ENCODE results near the gene MADD. TPM values are rescaled to one million over a fixed set of nuclear protein-coding genes. Genes with fewer than 3 reads are reported as not detected.

MADD gene
- total RNA-seq, 1 donor from 2014 or later: 53.7 TPM

GRCh38 chr11:47239852-47240251, 30.1 kb upstream of the MADD start:
- no peak for TF ChIP-seq CTCF (IDR thresholded peaks at IDR 0.05)
- Histone ChIP-seq H3K4me3 (no peak overlapping the region), H3K36me3 (peaks cover 81% of the 10 kb centered on the region), H3K27me3 (ENCODE audit: low read depth) (no peaks in the 10 kb centered on the region), H3K9me3 (no peaks in the 10 kb centered on the region), H3K27ac (no peak overlapping the region), H3K4me1 (peaks cover 22% of the 10 kb centered on the region)
- intact Hi-C loops (cut with DNase I): no loop called here
- ATAC-seq (no peak), DNase-seq (no peak)

GRCh38 chr11:47241841-47242301, 28.1 kb upstream of the MADD start:
- intact Hi-C loops (cut with DNase I): no loop called here
- TF ChIP-seq CTCF (IDR thresholded peaks at IDR 0.05): no peak
- Histone ChIP-seq H3K4me1 (peaks cover 31% of the 10 kb centered on the region), H3K9me3 (no peaks in the 10 kb centered on the region), H3K27ac (peak overlapping the region; percentile 24), H3K27me3 (ENCODE audit: low read depth) (no peaks in the 10 kb centered on the region), H3K36me3 (peaks cover 90% of the 10 kb centered on the region), H3K4me3 (no peak overlapping the region)
- ATAC-seq (peak; percentile 20 to 56), DNase-seq (no peak)

- peaks cover 85% of the 10 kb centered on the region for H3K36me3 ChIP-seq
Observed at GRCh38 chr11:47242596-47243192, 27.2 kb upstream of the MADD start.

GRCh38 chr11:47243454-47243853, 26.5 kb upstream of the MADD start:
- Histone ChIP-seq H3K4me3 (no peak overlapping the region), H3K4me1 (peaks cover 46% of the 10 kb centered on the region), H3K9me3 (no peaks in the 10 kb centered on the region), H3K27me3 (ENCODE audit: low read depth) (no peaks in the 10 kb centered on the region), H3K27ac (peak overlapping the region; percentile 21), H3K36me3 (peaks cover 78% of the 10 kb centered on the region)
- peak; percentile 73 to 76 for ATAC-seq
- TF ChIP-seq CTCF (IDR thresholded peaks at IDR 0.05): no peak
- peak; percentile 55 for DNase-seq
- intact Hi-C loops (cut with DNase I): no loop called here

More at GRCh38 chr11:47242596-47243192, 27.2 kb upstream of the MADD start:
- Histone ChIP-seq H3K4me3 (no peak overlapping the region), H3K9me3 (no peaks in the 10 kb centered on the region), H3K27ac (peak overlapping the region; percentile 24), H3K4me1 (peaks cover 39% of the 10 kb centered on the region), H3K27me3 (ENCODE audit: low read depth) (no peaks in the 10 kb centered on the region)
- intact Hi-C loops (cut with DNase I): no loop called here
- DNase-seq (no peak), ATAC-seq (no peak)
- no peak for TF ChIP-seq CTCF (IDR thresholded peaks at IDR 0.05)

GRCh38 chr11:47244448-47245350, 25.2 kb upstream of the MADD start:
- intact Hi-C loops (cut with DNase I): no loop called here
- TF ChIP-seq CTCF (IDR thresholded peaks at IDR 0.05): no peak
- peaks cover 65% of the 10 kb centered on the region for H3K36me3 ChIP-seq
- peaks cover 52% of the 10 kb centered on the region for H3K4me1 ChIP-seq
- H3K27me3 ChIP-seq (ENCODE audit: low read depth): no peaks in the 10 kb centered on the region
- peak in 1 of 2 donors; percentile 36 for ATAC-seq
- peak overlapping the region; percentile 42 for H3K27ac ChIP-seq
- no peak for DNase-seq
- no peaks in the 10 kb centered on the region for H3K9me3 ChIP-seq
- H3K4me3 ChIP-seq: no peak overlapping the region

All from lower lobe of right lung (tissue), 2 donors.